Measurements from ENCODE around the gene OR2T6.

OR2T6 gene

GRCh38 chr1:248375446-248375845 lies at the start of gene OR2T6:
OR2T6 (plus strand) TSS chr1:248375746; CDS start chr1:248387609, 11,863 bp downstream.
- H3K27me3 ChIP-seq (ENCODE audit: control insufficient read depth in 2 of 2, insufficient read depth in 2 of 2, low read length in 2 of 2): no peaks in the 10 kb centered on the region

GRCh38 chr1:248343451-248343850 lies 32.1 kb upstream of the OR2T6 start:
- no peaks in the 10 kb centered on the region for H3K4me1 ChIP-seq (ENCODE audit: control insufficient read depth in 2 of 2, insufficient read depth in 2 of 2, low read length in 2 of 2)
- H3K36me3 ChIP-seq (ENCODE audit: control insufficient read depth in 2 of 2, insufficient read depth in 2 of 2, low read length in 2 of 2): no peaks in the 10 kb centered on the region
- H3K27me3 ChIP-seq (ENCODE audit: control insufficient read depth in 2 of 2, insufficient read depth in 2 of 2, low read length in 2 of 2): no peaks in the 10 kb centered on the region
- peaks cover 0 to 2% of the 10 kb centered on the region in 2 donors for H3K9me3 ChIP-seq (ENCODE audit: control insufficient read depth in 2 of 2, low read length in 2 of 2)
- no peak overlapping the region for H3K4me3 ChIP-seq (ENCODE audit: low read length in 2 of 2)
- H3K27ac ChIP-seq (ENCODE audit: low read depth in 2 of 2, low read length in 2 of 2): no peak overlapping the region
- no peak overlapping the region for H3K9ac ChIP-seq (ENCODE audit: low read depth in 1 of 2, low read length in 2 of 2)

More at GRCh38 chr1:248375446-248375845, at the start of gene OR2T6:
- H3K9me3 ChIP-seq (ENCODE audit: control insufficient read depth in 2 of 2, low read length in 2 of 2): peaks cover 0 to 4% of the 10 kb centered on the region in 2 donors
- no peaks in the 10 kb centered on the region for H3K4me1 ChIP-seq (ENCODE audit: control insufficient read depth in 2 of 2, insufficient read depth in 2 of 2, low read length in 2 of 2)
- no peak within 1 kb of the TSS for H3K9ac ChIP-seq (ENCODE audit: low read depth in 1 of 2, low read length in 2 of 2)
- H3K36me3 ChIP-seq (ENCODE audit: control insufficient read depth in 2 of 2, insufficient read depth in 2 of 2, low read length in 2 of 2): no peaks in the 10 kb centered on the region
- H3K4me3 ChIP-seq (ENCODE audit: low read length in 2 of 2): no peak within 1 kb of the TSS
- H3K27ac ChIP-seq (ENCODE audit: low read depth in 2 of 2, low read length in 2 of 2): no peak within 1 kb of the TSS

GRCh38 chr1:248348475-248348874 lies 27.1 kb upstream of the OR2T6 start, which contains the start of gene OR14C36:
OR14C36 (plus strand) TSS chr1:248348775; CDS start chr1:248348775, 0 bp downstream.
- no peak within 1 kb of the TSS for H3K27ac ChIP-seq (ENCODE audit: low read depth in 2 of 2, low read length in 2 of 2)
- no peaks in the 10 kb centered on the region for H3K9me3 ChIP-seq (ENCODE audit: control insufficient read depth in 2 of 2, low read length in 2 of 2)
- H3K4me1 ChIP-seq (ENCODE audit: control insufficient read depth in 2 of 2, insufficient read depth in 2 of 2, low read length in 2 of 2): no peaks in the 10 kb centered on the region
- H3K27me3 ChIP-seq (ENCODE audit: control insufficient read depth in 2 of 2, insufficient read depth in 2 of 2, low read length in 2 of 2): no peaks in the 10 kb centered on the region
- H3K36me3 ChIP-seq (ENCODE audit: control insufficient read depth in 2 of 2, insufficient read depth in 2 of 2, low read length in 2 of 2): no peaks in the 10 kb centered on the region
- no peak within 1 kb of the TSS for H3K4me3 ChIP-seq (ENCODE audit: low read length in 2 of 2)
- no peak within 1 kb of the TSS for H3K9ac ChIP-seq (ENCODE audit: low read depth in 1 of 2, low read length in 2 of 2)

GRCh38 chr1:248359415-248359814 lies 16.1 kb upstream of the OR2T6 start:
- Histone ChIP-seq H3K4me1 (ENCODE audit: control insufficient read depth in 2 of 2, insufficient read depth in 2 of 2, low read length in 2 of 2) (no peaks in the 10 kb centered on the region), H3K27ac (ENCODE audit: low read depth in 2 of 2, low read length in 2 of 2) (no peak overlapping the region), H3K4me3 (ENCODE audit: low read length in 2 of 2) (no peak overlapping the region), H3K27me3 (ENCODE audit: control insufficient read depth in 2 of 2, insufficient read depth in 2 of 2, low read length in 2 of 2) (no peaks in the 10 kb centered on the region), H3K36me3 (ENCODE audit: control insufficient read depth in 2 of 2, insufficient read depth in 2 of 2, low read length in 2 of 2) (no peaks in the 10 kb centered on the region), H3K9me3 (ENCODE audit: control insufficient read depth in 2 of 2, low read length in 2 of 2) (peaks cover 0 to 2% of the 10 kb centered on the region in 2 donors), H3K9ac (ENCODE audit: low read depth in 1 of 2, low read length in 2 of 2) (no peak overlapping the region)

- no peaks in the 10 kb centered on the region for H3K4me1 ChIP-seq (ENCODE audit: control insufficient read depth in 2 of 2, insufficient read depth in 2 of 2, low read length in 2 of 2)
- no peak within 1 kb of the TSS for H3K4me3 ChIP-seq (ENCODE audit: low read length in 2 of 2)
- H3K9ac ChIP-seq (ENCODE audit: low read depth in 1 of 2, low read length in 2 of 2): no peak within 1 kb of the TSS
- H3K27ac ChIP-seq (ENCODE audit: low read depth in 2 of 2, low read length in 2 of 2): no peak within 1 kb of the TSS
- no peaks in the 10 kb centered on the region for H3K27me3 ChIP-seq (ENCODE audit: control insufficient read depth in 2 of 2, insufficient read depth in 2 of 2, low read length in 2 of 2)
- peaks cover 0 to 2% of the 10 kb centered on the region in 2 donors for H3K9me3 ChIP-seq (ENCODE audit: control insufficient read depth in 2 of 2, low read length in 2 of 2)
- no peaks in the 10 kb centered on the region for H3K36me3 ChIP-seq (ENCODE audit: control insufficient read depth in 2 of 2, insufficient read depth in 2 of 2, low read length in 2 of 2)
Observed at GRCh38 chr1:248361121-248361715, 14.3 kb upstream of the OR2T6 start, which contains the start of gene OR2T4. OR2T4 (plus strand) TSS chr1:248361665; CDS start chr1:248361665, 0 bp downstream.

- Histone ChIP-seq H3K27ac (ENCODE audit: low read depth in 2 of 2, low read length in 2 of 2) (no peak overlapping the region), H3K27me3 (ENCODE audit: control insufficient read depth in 2 of 2, insufficient read depth in 2 of 2, low read length in 2 of 2) (no peaks in the 10 kb centered on the region), H3K4me3 (ENCODE audit: low read length in 2 of 2) (no peak overlapping the region), H3K9me3 (ENCODE audit: control insufficient read depth in 2 of 2, low read length in 2 of 2) (no peaks in the 10 kb centered on the region), H3K36me3 (ENCODE audit: control insufficient read depth in 2 of 2, insufficient read depth in 2 of 2, low read length in 2 of 2) (no peaks in the 10 kb centered on the region), H3K4me1 (ENCODE audit: control insufficient read depth in 2 of 2, insufficient read depth in 2 of 2, low read length in 2 of 2) (no peaks in the 10 kb centered on the region), H3K9ac (ENCODE audit: low read depth in 1 of 2, low read length in 2 of 2) (no peak overlapping the region)
Observed at GRCh38 chr1:248366609-248367008, 8.9 kb upstream of the OR2T6 start.

GRCh38 chr1:248372394-248372793 lies 3.2 kb upstream of the OR2T6 start:
- Histone ChIP-seq H3K4me1 (ENCODE audit: control insufficient read depth in 2 of 2, insufficient read depth in 2 of 2, low read length in 2 of 2) (no peaks in the 10 kb centered on the region), H3K36me3 (ENCODE audit: control insufficient read depth in 2 of 2, insufficient read depth in 2 of 2, low read length in 2 of 2) (no peaks in the 10 kb centered on the region), H3K27ac (ENCODE audit: low read depth in 2 of 2, low read length in 2 of 2) (no peak overlapping the region), H3K9me3 (ENCODE audit: control insufficient read depth in 2 of 2, low read length in 2 of 2) (peaks cover 0 to 4% of the 10 kb centered on the region in 2 donors), H3K9ac (ENCODE audit: low read depth in 1 of 2, low read length in 2 of 2) (no peak overlapping the region), H3K4me3 (ENCODE audit: low read length in 2 of 2) (no peak overlapping the region), H3K27me3 (ENCODE audit: control insufficient read depth in 2 of 2, insufficient read depth in 2 of 2, low read length in 2 of 2) (no peaks in the 10 kb centered on the region)

GRCh38 chr1:248373761-248374160 lies 1.8 kb upstream of the OR2T6 start:
- H3K27me3 ChIP-seq (ENCODE audit: control insufficient read depth in 2 of 2, insufficient read depth in 2 of 2, low read length in 2 of 2): no peaks in the 10 kb centered on the region
- peaks cover 0 to 4% of the 10 kb centered on the region in 2 donors for H3K9me3 ChIP-seq (ENCODE audit: control insufficient read depth in 2 of 2, low read length in 2 of 2)
- H3K4me1 ChIP-seq (ENCODE audit: control insufficient read depth in 2 of 2, insufficient read depth in 2 of 2, low read length in 2 of 2): no peaks in the 10 kb centered on the region
- no peak overlapping the region for H3K27ac ChIP-seq (ENCODE audit: low read depth in 2 of 2, low read length in 2 of 2)
- no peak overlapping the region for H3K9ac ChIP-seq (ENCODE audit: low read depth in 1 of 2, low read length in 2 of 2)
- H3K36me3 ChIP-seq (ENCODE audit: control insufficient read depth in 2 of 2, insufficient read depth in 2 of 2, low read length in 2 of 2): no peaks in the 10 kb centered on the region
- H3K4me3 ChIP-seq (ENCODE audit: low read length in 2 of 2): no peak overlapping the region

GRCh38 chr1:248376916-248377315 lies 1.4 kb downstream of the OR2T6 start:
- H3K27ac ChIP-seq (ENCODE audit: low read depth in 2 of 2, low read length in 2 of 2): no peak overlapping the region
- no peaks in the 10 kb centered on the region for H3K4me1 ChIP-seq (ENCODE audit: control insufficient read depth in 2 of 2, insufficient read depth in 2 of 2, low read length in 2 of 2)
- H3K9ac ChIP-seq (ENCODE audit: low read depth in 1 of 2, low read length in 2 of 2): no peak overlapping the region
- H3K27me3 ChIP-seq (ENCODE audit: control insufficient read depth in 2 of 2, insufficient read depth in 2 of 2, low read length in 2 of 2): no peaks in the 10 kb centered on the region
- H3K4me3 ChIP-seq (ENCODE audit: low read length in 2 of 2): no peak overlapping the region
- H3K9me3 ChIP-seq (ENCODE audit: control insufficient read depth in 2 of 2, low read length in 2 of 2): peaks cover 0 to 4% of the 10 kb centered on the region in 2 donors
- no peaks in the 10 kb centered on the region for H3K36me3 ChIP-seq (ENCODE audit: control insufficient read depth in 2 of 2, insufficient read depth in 2 of 2, low read length in 2 of 2)

GRCh38 chr1:248380854-248381253 lies 5.3 kb downstream of the OR2T6 start:
- Histone ChIP-seq H3K9me3 (ENCODE audit: control insufficient read depth in 2 of 2, low read length in 2 of 2) (peaks cover 0 to 4% of the 10 kb centered on the region in 2 donors), H3K27me3 (ENCODE audit: control insufficient read depth in 2 of 2, insufficient read depth in 2 of 2, low read length in 2 of 2) (no peaks in the 10 kb centered on the region), H3K4me3 (ENCODE audit: low read length in 2 of 2) (no peak overlapping the region), H3K9ac (ENCODE audit: low read depth in 1 of 2, low read length in 2 of 2) (no peak overlapping the region), H3K4me1 (ENCODE audit: control insufficient read depth in 2 of 2, insufficient read depth in 2 of 2, low read length in 2 of 2) (no peaks in the 10 kb centered on the region), H3K27ac (ENCODE audit: low read depth in 2 of 2, low read length in 2 of 2) (no peak overlapping the region), H3K36me3 (ENCODE audit: control insufficient read depth in 2 of 2, insufficient read depth in 2 of 2, low read length in 2 of 2) (no peaks in the 10 kb centered on the region)
